ENCODE results near the gene TMEM240.
"Not testable (repeated sequence)": the region's sequence is repeated elsewhere in the genome, so short reads cannot be mapped to it uniquely, and the experiment has no call there.

The TMEM240 gene

GRCh38 chr1:1523226-1523625 is 17.2 kb downstream of the TMEM240 start:
- not testable (repeated sequence) for DNase-seq

DNA sequence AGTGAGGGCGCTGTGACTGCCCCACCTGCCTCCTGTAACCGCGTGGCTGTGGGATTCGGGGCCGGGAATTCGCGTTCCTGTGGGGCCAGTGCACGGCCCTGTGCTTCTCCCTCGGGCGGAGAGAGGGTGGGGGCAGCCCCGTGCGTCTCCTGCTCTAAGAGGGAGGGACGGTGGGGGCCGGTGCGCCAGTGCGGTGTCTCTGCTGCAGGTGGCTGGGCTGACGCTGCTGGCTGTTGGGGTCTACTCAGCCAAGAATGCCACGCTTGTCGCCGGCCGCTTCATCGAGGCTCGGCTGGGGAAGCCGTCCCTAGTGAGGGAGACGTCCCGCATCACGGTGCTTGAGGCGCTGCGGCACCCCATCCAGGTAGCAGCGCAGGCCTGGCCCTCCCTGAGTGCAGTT is 17.9 kb downstream of the TMEM240 start:
- not testable (repeated sequence) for DNase-seq

- no peak for DNase-seq
These were observed 19.1 kb downstream of the TMEM240 start for GRCh38 chr1:1521331-1521730.

GRCh38 chr1:1519805-1520505 is 20.5 kb downstream of the TMEM240 start:
- not testable (repeated sequence) for DNase-seq

DNA sequence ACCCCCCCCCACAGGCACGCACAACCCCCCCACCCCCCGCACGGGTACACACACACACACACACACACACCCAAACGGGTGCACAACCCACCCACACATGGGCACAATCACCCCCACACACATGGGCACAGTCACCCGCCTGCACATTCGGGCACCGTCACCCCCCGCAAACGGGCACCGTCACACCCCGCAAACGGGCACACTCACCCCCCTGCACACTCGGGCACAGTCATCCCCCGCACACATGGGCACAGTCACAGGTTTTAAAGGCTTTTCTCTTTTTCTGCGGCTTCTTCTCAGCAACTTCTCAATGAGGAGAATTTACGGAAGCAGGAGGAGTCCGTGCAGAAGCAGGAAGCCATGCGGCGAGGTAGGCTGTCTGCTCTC is 21.8 kb downstream of the TMEM240 start:
- not testable (repeated sequence) for DNase-seq

DNA sequence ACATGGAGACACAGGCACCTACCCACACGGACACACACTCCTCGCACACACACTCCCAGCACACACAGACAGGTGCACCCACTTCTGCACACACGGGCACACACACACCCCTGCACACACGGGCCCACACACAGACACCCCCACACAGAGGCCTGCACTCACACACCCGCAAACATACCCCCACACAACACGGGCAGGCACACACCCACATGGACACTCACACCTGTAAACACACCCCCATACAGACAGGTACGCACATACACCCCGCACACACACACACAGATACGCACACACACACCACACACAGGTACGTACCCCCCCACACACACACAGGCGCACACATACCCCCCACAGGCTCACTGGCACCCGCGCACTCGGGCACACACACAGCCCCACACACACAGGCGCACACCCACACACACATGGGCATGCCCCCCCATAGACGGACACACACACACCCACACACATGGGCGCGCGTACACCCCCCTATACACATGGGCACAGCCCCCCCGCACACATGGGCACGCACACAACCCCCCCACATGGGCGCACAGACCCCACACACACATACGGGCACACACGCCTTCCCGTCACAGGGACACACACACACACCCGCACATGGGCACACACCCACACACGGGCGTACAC is 22.3 kb downstream of the TMEM240 start:
- DNase-seq = no peak

- not testable (repeated sequence) for DNase-seq
These were observed 23.5 kb downstream of the TMEM240 start for GRCh38 chr1:1516923-1517322.

GRCh38 chr1:1514376-1514775 is 26.0 kb downstream of the TMEM240 start:
- DNase-seq = not testable (repeated sequence)

DNA sequence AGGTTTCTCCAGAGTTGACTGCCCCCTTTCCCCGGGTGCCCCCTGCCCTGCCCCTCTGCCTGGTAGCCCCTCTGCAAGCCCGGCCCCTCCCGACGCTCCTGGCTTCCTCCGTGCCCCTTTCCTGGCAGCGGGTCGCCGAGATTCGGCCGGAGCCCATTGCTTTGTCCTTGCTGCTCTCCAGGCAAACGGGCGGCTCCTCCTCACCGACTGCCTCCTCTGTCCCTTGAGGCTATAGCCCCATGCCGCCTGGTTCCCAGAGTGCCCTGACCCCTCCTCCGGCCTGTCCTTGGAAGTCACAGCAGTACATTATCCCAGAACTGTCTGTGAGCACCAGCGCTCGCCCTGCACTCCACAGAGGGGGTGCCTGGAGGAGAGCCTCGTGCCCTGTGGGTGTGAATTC is 26.7 kb downstream of the TMEM240 start:
- not testable (repeated sequence) for DNase-seq

DNA sequence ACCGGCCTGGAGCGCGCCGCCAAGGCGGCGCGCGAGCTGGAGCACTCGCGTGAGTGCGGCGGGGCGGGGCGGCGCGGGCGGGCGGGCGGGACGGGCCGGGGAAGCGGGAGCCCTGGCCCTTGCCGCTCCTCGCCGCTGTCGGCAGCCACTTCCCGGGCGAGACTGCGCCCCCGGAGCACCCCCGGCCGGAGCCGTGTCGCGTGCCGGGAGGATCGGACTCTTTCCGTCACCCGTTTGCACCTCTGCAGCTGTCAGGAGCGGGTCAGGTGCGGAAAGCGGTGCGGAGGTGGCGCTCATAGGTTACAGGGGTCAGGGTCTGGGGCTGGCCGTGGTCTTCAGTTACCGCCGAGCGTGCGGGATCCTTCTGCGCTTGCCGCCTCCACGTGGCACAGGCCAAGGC is 28.0 kb downstream of the TMEM240 start:
- DNase-seq = not testable (repeated sequence)

- peak; percentile 92 for DNase-seq
These were observed 28.7 kb downstream of the TMEM240 start, which contains the start of gene ATAD3A for GRCh38 chr1:1511533-1512285. ATAD3A (plus strand) TSS chr1:1512162; CDS start chr1:1512269, 107 bp downstream.

- no peak for DNase-seq
These were observed 29.4 kb downstream of the TMEM240 start for GRCh38 chr1:1510912-1511532.

DNA sequence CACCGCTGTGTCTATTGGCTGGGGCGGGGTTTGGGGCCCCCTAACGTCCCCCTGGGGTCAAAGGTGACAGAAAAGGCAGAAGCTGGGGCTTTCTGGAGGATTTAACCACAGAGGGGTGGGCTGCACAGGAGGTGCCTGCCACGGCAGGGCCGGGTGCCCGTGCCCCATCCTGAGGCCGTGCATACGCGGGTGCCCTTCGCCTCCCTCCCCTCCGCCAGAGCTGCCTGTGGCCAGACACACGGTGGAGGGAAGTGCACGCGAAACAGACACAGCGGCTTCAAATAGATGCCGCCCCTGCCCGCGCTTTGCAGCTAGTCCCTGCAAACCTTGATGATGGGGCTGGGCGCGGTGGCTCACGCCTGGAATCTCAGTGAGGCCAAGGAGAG is 31.0 kb downstream of the TMEM240 start:
- DNase-seq = not testable (repeated sequence)

DNA sequence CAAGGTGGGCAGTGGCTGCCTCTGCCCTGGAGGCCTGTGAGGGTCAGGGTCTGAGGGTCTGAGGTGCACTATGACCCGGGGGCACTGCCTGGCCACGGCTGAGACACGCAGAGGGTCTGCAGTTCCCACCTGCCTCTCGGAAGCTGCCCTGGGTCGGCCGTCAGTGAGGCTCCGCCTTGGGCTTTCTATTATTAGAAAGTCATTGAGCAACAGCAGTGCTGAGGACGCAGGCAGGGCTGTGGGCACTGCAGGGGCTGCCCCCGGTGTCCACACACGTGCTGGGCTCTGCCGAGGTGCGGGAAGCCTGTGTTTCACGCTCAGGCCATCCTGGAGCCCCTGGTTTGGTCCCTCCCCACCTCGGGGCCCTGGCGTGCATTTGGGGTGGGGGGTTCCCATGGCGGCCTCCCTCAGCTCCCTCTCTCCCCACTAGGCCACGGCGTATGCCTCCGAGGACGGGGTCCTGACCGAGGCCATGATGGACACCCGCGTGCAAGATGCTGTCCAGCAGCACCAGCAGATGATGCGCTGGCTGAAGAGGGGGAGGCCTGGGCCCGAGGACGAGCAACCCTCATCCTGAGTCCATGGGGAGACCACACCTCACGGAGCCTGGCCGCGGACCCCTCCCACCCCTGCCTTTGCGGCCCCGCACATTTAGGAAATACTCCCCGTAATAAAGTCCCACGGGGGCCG is 31.5 kb downstream of the TMEM240 start:
- DNase-seq = not testable (repeated sequence)

GRCh38 chr1:1507305-1507704 is 33.1 kb downstream of the TMEM240 start:
- DNase-seq = no peak

DNA sequence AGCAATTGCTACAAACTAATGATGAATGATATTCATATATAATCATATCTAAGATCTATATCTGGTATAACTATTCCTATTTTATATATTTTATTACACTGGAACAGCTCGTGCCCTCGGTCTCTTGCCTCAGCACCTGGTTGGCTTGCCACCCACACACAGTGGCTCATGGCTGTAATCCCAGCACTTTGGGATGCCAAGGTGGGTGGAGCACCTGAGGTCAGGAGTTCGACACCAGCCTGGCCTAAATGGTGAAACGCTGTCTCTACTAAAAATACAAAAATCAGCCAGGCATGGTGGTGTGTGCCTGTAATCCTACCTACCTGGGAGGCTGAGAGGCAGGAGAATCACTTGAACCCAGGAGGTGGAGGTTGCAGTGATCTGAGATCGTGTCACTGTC is 34.6 kb downstream of the TMEM240 start:
- DNase-seq = not testable (repeated sequence)

- DNase-seq = not testable (repeated sequence)
These were observed 35.0 kb downstream of the TMEM240 start for GRCh38 chr1:1505366-1505798.

DNA sequence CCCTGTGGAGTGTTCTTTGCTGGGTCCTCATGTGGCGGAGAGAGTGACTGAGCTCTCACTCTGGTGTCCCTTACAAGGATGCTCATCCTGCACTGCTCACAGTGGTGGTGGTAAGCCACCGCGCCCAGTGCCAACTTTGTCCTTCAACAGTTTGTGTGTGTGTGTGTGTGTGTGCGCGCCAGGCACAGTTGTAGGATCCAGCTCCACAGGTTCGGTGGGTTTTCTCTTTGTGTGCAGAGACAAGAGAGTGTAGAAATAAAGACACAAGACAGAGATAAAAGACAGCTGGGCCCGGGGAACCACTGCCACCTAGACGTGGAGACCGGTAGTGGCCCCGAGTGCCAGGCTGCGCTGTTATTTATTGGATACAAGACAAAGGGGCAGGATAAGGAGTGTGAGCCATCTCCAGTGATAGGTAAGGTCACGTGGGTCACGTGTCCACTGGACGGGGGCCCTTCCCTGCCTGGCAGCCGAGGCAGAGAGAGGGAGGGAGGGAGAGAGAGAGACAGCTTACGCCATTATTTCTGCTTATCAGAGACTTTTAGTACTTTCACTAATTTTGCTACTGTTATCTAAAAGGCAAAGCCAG is 35.6 kb downstream of the TMEM240 start:
- peak; percentile 65 for DNase-seq

DNA sequence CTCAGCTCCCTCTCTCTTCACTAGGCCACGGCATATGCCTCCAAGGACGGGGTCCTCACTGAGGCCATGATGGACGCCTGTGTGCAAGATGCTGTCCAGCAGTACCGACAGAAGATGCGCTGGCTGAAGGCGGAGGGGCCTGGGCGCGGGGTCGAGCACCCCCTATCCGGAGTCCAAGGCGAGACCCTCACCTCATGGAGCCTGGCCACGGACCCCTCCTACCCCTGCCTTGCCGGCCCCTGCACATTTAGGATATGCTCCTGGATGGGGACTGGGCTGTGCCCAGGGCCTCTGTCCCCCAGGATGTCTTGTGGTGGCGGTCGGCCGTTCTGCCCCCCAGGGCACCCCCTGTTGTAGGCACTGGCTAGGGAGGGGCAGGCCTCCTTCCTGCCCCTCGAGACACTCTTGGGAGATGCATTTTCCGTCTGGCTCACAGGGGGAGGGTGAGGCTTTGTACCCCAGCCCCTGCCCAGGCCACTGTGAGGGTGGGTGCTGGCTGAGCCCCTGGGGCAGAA is 44.9 kb downstream of the TMEM240 start:
- not testable (repeated sequence) for DNase-seq

- not testable (repeated sequence) for DNase-seq
These were observed 46.1 kb downstream of the TMEM240 start for GRCh38 chr1:1494311-1494710.

DNA sequence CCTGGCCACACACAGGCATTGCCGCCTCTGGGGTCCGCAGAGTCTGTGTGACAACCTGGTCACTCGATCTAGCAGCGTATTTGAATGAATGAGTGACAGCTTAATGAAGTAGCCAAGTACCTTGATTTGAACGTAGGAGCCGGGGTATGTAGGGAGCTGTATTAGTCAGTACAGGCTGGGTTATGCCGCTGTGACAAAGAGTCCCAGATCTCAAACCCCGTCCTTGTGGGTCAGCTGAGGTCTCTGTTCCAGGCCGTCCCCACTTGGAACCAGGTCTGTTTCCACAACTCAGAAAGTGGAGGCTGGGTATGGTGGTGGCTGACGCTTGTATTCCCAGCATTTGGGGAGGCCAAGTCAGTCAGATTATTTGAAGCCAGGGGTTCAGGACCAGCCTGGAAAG is 48.8 kb downstream of the TMEM240 start:
- DNase-seq = no peak
